CD1c-positive myeloid dendritic cell (primary cell): ENCODE data around the gene HSD17B2.

Experiments
- DNase-seq: peaks from one replicate; pipeline ENCODE4 v3.0.0-alpha.2; 2016; ENCODE audit errors: extremely low spot score

The HSD17B2 gene

DNA sequence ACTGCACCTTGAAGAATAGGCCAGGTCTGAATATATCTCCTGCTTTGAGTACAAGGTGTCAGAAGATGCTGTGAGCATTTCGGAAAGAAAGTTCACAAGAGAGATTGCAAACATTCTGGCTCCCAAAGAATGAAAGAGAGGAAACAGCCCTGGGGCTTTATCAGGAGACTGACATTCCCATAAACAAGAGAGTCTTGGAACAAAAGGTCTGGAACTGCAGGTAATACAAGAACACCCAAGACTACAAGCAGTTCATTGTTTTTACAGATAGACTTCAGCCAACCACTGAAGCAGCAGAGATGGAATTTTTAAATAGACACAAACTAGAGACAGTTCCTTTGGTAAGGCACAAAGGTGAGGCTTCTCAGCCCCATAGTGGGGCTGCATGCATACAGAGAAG is 14.4 kb downstream of the HSD17B2 start:
- DNase-seq: no peak

DNA sequence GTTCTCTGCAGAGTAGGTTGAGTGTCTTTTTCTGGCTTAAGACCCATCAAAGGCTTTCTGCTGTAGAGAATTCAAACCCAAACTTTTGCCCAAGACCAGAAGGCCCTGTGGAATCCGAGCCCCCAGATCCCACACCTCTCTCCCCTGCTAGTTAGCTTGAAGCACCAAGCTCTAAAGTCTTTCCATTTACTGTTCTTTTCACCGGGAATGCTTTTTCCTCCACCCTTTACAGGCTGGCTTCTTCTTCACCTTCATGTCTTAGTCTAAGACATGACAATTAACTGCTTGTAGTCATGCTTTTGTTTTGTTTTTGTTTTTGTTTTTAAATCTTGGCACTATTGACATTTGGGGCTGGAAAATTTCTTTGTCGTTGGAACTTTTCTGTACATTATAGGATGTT is 15.5 kb downstream of the HSD17B2 start:
- no peak for DNase-seq

DNA sequence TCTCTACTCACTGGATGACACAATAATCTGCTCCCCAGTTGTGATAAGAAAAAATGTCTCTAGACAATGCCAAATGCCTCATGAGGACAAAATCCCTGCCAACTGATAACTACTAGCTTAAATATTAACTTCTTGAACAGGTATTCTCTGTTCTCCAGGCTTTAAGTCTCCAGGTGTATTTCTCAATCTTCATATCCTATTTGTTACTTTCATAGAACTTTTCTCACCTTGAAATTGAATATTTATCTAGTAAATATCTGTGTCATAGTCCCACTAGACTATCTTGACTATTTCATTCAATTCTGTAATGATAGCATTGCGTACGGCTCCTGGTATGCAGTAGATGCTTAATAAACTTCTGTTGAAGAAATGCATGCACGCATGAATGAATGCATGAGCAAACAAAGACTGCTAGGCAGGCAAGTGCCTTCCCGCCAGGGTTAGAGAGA is 15.9 kb downstream of the HSD17B2 start:
- DNase-seq: no peak

DNA sequence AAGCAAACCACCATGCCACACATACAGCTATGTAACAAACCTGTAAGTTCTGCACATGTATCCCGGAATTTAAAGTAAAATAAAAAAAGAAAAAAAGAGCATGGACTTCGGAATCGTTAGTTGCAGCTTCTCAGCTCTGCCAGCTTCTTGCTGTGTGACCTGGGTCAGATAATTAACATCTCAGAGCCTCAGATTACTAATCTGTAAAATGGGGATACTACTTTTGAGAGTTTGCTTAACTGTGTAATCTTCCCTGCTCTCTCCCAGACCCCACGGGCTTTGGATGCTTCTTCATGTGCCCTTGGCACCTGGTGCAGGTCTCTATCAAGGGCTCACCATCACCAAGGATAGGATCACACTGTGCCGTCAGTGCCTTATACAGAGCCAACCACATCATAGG is 16.6 kb downstream of the HSD17B2 start:
- DNase-seq: no peak

DNA sequence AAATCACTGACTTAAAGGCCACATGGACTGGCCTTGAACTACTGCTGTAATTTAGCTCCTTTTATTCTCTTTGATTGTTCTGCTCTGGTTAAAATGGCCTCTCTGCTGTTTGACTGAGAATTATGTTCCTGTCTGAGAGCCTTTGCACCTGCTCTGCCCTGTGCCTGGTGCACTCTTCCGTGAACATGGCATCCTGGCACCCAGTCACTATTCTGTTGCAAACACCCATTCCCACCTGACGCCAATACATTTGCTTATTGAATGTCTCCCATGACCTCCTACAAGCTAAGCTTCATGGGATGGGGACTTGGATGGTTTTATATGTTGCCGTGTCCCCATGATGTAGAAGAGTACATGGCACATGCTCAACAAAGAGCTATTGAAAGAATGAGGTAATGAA is 20.1 kb downstream of the HSD17B2 start:
- DNase-seq: no peak

DNA sequence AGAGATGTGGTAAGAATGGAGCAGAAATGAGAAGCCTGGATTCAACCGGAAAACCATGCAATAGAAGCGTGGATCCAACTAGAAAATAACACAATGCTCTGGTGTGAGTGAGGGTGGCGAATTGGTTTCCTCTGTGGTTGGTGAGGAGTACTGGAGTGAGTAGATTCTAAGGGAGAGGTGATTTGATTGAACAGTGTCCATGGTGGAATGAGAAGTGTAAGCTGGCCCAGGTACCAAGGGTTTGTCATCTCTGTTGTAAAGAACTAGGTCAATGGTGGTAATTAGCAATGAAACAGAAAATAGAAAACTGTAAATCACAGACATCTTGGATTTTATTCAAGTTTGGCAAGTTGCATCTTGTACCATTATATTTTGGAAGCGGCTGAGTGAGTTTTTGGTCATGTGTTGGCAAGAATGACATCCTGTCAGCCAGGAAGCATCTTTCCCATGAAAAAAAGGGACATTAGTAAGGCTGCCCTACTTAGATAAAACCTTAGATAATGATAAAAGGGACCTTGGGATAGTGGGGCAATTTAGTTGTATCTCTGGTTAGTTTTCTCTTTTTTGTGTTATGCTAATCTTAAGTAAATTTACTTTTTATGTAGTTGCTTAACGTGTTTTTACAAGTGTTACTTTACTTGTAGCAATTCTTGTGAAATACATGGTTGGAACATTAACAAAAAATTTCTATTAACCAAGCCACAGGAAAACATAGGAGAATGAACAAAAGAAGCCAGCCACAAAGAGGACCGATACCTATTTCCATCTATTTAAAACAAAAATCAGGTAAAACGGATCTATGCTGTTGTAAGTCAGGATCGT is 20.9 kb downstream of the HSD17B2 start:
- no peak for DNase-seq

DNA sequence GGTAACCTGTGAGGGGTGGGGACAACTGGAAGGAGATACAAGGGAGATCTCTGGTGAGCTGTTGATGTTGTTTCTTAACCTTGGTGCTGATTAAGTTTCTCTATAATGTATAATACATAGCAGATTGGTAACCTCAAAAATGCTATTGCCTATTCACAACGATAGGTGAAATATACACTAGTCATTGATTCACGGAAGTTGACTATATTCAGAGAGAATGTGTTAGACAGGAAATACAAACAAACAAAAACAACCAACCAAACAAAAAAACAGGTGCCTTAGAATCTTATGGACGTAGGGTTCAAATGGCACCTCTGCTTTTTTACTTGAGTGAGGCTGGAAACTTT is 21.5 kb downstream of the HSD17B2 start:
- no peak for DNase-seq

DNA sequence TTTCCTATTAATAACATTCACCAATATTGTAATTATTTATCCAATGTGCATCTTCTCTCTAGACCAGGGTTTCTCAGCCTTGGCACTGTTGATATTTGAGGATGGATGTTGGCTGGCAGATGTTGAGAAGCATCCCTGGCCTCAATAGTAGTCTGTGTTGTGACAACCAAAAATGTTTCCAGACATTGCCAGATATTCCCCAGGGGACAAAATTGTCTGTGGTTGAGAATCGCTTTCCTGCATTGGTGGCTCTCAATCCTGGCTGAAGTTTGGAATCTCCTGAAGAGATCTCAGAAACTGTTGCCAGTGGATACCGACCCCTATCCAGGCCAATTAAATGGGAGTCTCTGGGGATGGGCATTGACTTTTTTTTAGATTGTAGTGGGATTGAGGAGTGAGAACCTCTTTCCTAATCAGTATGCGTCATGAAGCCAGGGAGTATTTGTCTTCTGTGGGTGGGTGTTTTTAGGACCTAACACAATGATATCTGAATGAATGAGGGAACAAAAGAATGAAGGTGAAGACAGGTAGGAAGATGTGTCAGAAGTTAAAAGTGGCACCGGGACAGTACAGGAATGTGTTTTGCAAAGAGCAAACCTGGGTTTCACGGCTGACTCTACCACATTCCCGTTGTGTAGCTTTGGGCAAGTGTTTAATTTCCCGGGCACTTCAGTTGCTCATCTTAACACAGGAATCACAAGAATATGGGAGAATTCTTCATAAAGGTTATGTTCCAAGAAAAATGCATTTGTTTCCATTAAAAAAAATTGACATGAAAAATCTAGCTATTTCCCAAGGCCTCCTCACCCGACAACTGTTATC is 24.3 kb downstream of the HSD17B2 start:
- no peak for DNase-seq

DNA sequence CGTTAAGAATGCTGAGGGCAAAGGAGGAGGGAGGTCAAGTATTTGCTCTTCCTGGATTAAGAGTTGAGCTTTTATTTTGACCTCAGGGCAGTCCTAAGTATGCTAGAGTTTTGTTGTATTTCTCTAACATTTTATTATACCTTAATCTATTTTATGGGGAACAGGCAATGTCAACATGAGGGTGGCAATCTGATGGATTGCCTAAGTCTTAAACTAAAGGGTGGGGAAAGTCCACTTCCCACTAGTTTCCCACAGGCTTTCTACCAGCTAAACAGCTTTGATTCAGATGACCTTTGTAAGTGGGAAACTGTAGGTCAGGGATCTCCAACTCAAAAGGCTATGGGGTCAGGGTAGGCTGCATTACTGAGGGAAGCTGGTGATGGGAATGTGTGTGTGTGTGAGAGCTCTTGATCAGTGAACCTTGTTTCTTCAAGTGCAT is 24.9 kb downstream of the HSD17B2 start:
- peak; percentile 5 for DNase-seq

DNA sequence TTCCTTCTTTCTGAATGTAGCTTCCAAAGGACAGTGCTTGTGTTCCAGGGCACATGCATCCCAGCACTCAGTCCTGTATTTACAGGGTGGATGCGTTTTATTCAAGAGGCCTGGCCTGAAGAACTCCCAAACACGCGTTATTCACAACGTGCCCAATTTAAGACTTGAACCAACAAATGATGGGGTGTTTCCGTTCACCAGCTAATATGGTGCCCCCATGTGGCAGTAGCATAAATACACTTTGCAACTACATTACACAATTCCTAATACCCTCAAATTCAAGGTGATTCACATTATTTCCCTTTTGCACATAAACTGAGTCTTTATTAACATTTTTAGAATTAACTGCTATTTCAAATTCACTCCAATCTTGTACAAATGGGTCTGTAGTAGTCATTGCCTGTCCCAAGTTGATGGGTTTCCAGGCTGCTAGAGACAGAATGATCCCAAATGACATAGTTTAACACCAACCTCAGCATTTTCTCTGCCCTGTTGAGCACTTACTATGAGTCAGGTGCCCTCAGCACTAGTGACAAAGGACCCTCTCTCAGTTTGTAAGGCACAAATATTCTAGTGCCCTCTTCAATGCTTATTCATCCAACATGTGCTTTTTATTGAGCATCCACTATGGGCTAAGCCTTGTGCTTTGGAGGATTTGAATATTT is 26.9 kb downstream of the HSD17B2 start:
- peak; percentile 9 for DNase-seq

DNA sequence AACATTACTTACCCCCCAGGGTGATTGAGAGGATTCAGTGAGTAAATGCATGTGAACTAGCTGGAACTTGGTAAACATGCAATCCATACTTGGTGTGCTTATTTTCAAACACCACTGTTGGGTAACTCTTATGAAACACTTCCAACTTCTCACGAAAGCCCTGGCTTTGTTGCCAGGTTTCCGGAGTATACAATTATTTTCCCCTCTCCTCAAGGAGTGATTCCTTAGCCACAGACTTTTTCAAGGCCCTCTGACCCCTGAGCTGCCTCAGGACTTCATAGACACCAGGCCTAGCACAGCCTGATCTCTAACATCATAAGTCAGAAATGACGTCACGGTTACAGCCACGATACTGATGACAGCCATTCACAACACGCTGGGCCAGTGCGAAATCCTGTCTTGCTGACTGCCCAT is 27.6 kb downstream of the HSD17B2 start:
- DNase-seq: no peak

DNA sequence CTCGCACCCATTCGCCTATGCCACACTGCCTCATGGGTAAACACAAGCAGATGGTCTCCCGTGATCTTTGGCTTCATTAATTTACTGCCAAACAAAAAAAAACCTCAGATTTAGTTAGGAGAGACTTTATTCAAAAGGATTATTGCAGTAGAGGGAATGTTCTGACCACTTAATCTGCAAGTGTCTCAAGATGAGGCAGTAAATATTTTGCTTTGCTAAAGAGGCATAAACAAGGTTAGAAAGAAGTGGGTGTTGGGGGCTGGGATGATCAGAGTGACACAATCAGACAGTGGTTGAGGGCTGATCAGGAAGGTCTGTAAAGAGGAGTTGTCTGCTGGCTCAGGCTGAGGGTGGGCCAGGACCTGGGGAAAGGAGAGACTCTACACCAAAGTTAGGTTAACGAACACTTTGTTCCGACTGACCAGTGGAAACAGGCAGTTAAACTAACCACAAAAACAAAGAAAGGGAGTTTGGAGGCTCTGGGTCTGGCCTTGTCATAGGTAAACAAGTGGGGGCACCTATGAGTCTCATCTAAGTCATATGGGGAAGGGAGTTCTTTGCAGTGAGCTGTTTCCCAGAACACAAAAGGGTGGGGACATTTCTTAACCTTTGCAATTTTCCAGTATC is 28.5 kb downstream of the HSD17B2 start:
- no peak for DNase-seq

DNA sequence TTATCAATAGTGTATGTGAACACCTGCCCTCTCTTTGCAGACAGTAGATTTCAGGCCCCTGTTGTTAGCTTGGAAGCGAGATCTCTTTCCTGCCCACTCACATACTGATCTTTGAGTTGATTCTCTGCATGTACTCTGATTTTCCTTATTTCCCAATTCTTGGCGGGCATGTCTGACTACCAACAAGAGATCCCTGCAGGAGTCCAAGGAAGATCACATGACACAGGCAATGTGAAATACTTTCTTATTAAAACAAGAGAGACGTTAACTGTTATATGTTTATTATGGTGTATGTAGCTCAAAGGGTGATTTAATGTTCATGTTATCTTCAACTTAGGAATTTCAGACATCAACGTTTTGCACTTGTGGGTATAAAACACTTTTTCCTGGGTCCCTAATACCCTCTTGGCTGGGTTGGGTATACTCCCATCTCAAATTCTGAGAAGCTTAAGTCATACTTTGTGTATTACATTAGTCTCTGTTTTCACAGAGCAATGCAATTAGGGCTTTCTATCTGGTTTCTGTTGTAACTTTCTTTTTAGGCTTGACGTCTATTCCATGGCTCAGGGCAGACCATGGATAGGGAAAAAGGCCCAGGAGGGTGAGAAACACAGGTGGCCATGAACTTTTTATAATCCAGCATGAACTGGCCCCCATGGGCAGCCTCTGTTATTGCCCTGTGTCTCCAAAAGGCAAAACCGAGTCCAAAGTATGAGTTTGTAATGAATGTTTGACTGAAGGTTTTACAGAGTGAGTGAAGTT is 32.2 kb downstream of the HSD17B2 start:
- DNase-seq: no peak

DNA sequence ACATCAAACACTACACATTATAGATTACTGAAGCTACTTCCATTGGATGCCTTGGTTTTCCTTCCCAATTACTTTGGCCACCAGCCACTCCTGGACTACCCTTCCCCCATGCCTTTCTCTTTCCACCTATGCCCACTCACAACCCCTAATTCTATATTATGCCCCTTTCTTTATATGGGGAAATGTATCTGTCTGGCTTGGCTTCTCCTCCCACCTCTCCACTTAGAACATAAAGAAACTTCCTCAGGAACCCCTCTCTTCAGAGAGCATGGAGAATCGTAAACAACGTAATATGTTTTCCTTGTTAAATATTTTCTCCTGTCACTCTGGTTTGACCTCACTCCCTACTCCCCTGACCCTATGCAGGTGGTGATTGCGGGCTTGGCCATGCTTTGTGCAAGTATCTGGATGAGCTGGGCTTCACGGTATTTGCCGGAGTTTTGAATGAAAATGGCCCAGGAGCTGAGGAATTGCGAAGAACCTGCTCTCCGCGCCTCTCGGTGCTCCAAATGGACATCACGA is 32.8 kb downstream of the HSD17B2 start:
- no peak for DNase-seq

DNA sequence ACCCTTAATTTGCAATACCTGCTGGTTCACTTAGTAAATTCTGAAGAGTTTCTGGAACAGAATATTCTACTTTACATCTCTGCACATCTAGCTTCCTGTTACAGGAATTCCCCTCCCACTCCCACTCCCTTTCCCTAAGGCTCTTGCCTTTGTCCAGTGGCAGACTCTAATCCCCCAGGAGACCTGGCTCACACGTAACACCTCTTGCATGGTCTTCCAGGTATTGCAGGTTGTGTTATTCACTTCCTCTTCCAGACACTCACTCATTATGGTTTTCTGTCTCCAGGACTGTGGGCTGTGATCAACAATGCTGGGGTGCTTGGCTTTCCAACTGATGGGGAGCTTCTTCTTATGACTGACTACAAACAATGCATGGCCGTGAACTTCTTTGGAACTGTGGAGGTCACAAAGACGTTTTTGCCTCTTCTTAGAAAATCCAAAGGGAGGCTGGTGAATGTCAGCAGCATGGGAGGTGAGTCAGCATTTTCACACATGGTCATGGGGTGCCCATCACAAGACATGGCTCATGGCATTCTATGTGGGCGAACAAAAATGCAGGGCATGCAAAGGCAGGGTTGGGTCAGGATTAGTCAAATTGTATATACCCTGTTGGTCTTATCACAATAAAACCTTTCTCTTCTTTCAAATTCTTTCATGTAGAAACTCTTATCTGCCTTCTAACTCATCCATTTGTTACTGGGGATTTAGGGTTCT is 35.8 kb downstream of the HSD17B2 start:
- DNase-seq: peak; percentile 29

DNA sequence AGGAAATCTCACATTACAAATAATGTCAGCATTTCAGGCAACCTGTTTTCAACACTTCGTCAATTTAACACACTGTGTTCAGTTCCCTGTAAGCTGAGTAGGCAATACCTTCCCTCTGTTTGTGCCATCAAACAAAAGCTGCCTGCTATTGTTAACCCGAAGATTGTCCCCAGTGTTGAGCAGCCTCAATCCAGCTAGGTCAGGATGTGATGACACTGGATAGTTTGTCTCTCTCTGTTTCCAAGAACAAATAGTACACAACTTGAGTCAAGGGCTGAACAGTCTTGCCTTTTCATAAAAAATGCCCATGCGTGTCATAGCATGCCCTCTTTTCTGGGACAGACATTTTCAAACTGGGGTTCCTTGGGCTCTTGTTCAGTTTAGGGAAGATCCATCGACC is 36.4 kb downstream of the HSD17B2 start:
- no peak for DNase-seq

DNA sequence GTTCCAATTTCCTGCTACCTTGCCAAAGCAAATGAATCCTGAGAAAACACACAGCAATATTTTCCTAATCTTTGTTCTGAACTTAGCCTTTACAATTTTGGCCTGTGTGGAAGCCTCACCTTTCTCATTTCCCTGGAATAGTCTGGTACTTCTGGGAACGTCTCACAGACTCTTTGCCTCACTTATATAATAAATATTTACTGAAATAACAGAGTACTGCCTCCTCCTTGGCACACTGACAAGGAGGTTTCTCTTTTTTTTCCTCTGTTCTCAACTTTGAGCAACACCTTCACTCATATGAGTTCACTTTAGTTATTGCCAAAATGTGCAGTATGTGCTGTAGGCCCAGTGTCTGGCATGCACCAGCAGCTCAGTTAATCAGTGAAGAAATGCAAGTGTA is 37.3 kb downstream of the HSD17B2 start:
- no peak for DNase-seq

DNA sequence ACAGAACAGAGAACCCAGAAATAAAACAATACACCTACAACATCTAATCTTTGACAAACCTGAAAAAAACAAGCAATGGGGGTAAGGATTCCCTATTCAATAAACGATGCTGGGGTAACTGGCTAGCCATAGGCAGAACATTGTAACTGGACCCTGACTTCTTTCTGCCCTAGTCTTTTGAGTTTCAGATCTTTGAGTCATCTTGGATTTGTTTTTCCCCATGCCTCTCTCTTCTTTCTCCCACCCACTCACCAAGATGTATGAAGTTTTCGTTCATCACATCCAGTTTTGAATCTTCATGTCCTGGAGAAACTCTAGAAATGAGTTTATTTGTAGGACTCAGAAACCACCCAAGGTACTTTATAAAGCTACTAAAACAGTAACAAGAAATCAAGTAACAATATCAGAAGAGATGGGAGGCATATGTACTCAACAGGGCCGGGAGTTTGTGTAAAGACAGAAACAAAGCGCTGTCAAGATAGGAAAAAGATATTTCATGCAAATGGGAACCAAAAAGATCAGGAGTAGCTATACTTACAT is 39.0 kb downstream of the HSD17B2 start:
- no peak for DNase-seq

DNA sequence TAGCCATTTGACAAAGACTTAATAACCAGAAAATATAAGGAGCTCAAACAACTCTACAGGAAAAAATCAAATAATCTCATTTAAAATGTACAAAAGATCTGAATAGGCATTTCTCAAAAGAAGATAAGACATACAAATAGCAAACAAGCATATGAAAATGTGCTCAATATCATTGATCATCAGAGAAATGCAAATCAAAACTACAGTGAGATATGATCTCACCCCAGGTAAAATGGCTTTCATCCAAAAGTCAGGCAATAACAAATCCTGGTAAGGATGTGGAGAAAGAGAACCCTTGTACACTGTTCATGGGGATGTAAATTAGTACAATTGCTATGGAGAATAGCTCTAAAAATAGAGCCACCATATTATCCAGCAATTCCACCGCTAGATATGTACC is 43.1 kb downstream of the HSD17B2 start:
- DNase-seq: no peak

DNA sequence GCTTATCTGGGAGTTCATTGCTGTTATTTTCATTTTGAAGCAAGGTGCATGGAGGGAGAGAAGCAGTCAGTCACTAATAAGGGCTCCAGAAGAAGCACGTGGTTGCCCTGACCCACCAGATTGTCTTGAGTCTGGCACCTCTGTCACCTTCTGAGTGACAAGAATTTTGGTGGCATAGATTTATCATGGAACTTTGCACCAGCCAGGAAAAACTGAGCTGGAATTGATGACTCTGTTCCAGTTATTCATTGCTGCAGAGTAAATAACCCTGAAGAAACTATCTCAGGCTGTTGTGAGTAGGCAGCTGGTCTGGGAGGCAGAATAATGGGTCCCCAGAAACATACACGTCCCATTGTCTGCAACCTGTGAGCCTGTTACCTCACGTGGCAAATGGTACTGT is 44.8 kb downstream of the HSD17B2 start:
- DNase-seq: no peak
